HTR-8/SVneo (cell line): Measurements from ENCODE around the gene MAL.

Experiments
- DNase-seq: peaks from one replicate; pipeline ENCODE4 v3.0.0; 2011; ENCODE audit warnings: low spot score, mixed read lengths; ENCODE audit not compliant: insufficient read length
- FAIRE-seq: peaks from 2 replicates; lab custom pipeline; 2011; peaks lifted over from hg19 to GRCh38; lab: Jason Lieb, UNC

The MAL gene

DNA sequence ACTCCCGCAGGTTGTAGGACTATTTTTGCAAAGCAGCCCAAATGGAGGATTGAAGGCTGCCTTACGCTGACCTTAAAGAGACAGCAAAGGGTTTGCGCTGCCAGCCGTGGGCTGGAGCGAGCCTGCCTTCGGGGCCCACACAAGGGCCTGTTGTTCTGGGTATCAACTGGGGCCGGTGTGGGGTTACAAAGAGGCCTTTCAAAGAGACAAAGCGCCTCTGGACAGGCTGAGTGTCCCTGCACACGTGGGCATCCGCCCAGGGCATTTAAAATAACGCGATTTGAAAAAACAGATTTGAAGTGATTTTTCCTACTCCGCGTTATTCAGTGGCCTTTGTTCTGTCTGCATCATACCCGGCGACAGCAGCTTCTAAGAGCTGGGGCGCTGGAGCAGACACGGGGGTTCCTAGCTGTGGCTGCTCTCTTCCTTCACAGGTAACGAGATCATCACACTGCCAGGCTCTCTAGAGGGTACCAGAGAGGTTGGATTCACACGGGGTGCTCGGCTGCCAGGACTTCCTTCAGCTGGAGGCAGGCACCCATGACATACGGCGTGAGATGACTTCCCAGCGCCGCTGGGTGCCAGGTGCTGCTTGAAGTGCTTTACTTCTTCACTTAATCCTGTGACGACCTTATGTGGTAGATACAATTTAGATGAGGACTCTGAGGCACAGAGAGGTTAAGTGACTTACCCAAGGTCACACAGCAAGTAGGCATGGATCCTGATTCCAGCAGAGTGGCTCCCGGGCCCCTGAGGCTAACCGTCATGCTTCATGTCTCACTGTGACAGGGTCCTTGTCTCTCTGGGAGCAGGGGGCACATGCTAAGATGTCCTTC is 32.2 kb downstream of the MAL start:
- FAIRE-seq (no peak), DNase-seq (no peak)

GRCh38 chr2:95058466-95058988 is 33.0 kb downstream of the MAL start:
- FAIRE-seq: no peak

GRCh38 chr2:95058989-95059641 is 33.6 kb downstream of the MAL start:
- FAIRE-seq (no peak), DNase-seq (no peak)

More at GRCh38 chr2:95058466-95058988, 33.0 kb downstream of the MAL start:
- no peak for DNase-seq

GRCh38 chr2:95059656-95060370 is 34.3 kb downstream of the MAL start:
- DNase-seq: no peak
- no peak for FAIRE-seq

GRCh38 chr2:95060446-95061118 is 35.1 kb downstream of the MAL start:
- DNase-seq (no peak), FAIRE-seq (no peak)

DNA sequence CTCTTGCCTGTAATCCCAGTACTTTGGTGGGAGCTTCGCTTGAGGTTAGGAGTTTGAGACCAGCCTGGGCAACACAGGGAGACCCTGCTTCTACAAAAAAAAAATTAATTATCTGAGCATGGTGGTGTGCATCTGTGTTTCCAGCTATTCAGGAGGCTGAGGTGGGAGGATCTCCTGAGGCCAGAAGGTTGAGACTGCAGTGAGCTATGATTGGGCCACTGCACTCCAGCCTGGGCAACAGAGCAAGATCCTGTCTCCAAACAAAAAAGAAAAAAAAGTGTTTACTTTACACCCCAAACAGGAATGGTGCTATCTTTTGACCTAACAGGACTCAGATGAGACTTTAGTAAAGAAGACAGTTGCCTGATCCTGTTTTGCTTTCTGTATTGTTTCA is 35.6 kb downstream of the MAL start:
- no peak for FAIRE-seq
- no peak for DNase-seq

DNA sequence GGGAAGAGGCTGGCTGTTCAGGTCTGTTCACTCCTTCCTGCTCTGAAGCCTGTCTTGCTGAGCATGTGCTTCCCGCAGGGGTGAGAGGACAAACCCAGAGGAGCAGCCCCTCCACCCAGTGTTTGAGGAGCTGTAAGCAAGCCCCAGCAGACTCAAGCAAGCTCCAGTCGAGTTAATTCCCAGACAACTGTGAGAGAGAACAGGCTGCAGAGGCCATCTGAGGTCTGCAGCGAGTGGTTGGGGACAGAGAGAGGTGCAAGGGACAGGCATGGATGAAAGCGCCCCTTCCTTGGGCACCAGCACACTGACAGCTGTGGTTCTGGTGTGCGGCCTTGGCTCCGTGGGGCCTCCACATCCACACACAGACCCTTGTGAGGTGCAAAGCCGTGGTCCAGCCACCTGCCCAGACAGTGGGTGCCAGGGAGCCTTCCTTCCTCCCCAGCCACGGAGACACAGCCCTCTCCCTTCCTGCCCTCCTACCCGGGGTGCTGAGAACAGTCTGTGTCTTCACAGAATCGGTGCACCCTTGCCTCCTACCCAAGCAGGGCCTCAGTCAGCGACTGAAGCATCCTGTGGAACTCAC is 36.2 kb downstream of the MAL start:
- FAIRE-seq: no peak
- DNase-seq: no peak

DNA sequence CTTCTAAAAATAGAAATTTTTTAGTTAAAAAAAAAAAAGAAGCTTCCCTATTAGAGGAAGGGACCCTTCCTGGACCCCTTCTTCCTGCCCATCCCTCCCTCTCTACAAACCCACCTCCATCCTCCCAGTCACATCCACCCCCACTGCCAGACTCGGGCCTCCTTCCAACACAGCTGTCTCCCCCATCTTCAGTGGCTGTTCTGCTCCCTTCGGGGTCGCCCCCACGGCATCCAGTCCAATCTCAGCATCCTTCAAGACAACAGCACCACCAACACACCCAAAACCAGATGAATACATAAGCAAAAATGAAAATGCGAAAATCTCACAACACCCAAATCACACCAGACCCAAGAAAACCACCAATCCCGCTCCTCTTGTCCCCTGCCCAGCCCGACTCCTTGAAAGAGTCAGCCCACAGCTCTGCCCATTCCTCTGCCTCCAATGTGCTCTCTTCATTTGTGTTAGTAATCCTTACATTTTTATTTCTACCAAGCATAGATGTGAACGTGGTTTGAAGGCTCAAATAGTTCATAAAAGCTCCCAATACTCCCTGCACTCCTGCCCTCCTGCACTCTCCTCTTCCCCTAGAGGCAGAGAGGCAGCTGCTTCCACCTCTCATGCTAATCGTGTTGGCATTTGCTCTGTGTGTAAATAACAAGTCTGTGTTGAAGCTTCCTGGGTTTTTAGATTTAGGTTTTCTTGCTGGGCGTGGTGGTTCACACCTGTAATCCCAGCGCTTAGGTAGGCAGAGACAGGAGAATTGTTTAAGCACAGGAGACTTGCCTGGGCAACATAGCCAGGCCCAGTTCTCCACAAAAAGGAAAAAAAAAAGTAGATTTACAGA is 37.0 kb downstream of the MAL start:
- FAIRE-seq: no peak
- no peak for DNase-seq

DNA sequence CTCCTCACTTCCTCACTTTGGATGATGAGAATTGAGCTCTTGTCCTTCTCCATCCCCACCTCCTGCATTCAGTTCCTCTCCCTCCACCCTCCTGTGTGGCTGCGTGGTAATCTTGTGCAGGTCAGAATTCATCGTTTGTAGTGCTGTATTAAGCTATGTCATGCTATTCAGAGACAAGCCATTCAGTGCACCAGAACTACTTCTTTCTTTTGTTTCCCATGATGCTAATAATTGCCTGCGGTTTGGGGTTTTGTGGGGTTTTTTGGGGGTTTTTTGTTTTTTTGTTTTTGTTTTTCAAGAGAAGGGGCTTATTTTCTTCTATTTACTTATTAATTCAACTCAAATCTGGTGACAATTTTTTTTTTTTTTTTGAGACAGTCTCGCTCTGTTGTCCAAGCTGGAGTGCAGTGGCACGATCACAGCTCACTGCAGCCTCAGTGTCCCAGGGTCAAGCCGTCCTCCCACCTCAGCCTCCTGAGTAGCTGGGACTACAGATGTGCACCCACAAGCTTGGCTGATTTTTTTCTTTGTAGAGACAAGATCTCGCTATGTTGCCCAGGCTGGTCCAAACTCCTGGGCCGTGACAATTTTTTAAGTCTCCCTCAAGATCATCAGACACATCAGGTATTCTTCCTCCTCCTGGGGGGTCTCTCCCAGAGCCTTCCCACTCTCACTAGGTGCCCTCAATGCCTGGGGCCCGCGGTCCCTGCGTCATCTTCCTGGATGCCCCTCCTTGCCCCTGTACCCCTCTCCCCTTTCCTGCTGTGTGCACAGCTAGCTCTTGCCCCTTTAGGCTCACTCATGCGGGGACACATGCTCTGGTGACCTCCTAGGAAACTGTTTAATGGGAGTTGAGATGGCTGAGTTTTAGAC is 37.8 kb downstream of the MAL start:
- FAIRE-seq (no peak), DNase-seq (no peak)

- no peak for DNase-seq
- no peak for FAIRE-seq
Measured at GRCh38 chr2:95068256-95068655, 42.7 kb downstream of the MAL start.

- FAIRE-seq: peak; percentile 48
Measured at GRCh38 chr2:95069465-95069864, 44.0 kb downstream of the MAL start.

DNA sequence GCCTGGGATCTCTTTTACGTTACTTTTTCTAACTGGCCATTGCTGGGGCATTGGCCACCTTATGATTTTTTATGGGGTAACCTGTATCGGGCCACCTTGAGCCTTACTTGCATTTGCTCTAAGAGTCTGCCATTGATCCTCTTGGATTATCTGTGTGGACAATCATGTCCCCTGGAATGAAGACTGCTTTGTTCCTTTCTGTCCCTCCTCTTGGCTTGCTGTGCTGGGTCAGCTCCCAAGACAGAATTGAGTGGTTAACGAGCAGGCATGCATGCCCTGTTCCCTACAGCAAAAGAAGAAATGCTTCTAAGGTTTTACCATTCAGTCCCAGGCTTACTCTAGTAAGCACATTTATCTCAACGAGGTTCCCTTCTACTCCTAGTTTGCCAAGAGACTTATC is 46.3 kb downstream of the MAL start:
- DNase-seq (no peak), FAIRE-seq (no peak)

More at GRCh38 chr2:95069465-95069864, 44.0 kb downstream of the MAL start:
- DNase-seq: no peak

DNA sequence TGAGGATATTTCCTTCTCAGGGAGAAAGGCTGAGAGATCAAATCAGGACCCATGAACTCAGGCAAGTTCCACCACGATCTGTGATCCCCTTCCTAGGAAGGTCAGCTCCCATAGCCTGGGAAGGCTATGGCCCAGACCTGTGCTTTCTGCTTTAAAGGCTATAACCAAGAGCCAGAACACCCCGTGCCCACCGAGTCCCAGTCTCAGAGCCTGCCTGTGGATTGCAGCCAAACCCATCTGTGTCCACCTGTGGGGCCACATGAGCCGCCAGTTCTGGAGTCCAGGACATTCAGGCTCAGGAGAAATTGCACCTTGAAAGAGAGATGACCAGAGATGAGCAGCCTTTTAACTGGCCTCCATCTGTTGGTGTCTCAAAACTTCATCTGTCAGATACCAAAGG is 46.9 kb downstream of the MAL start:
- FAIRE-seq (no peak), DNase-seq (no peak)

- FAIRE-seq: no peak
Measured at GRCh38 chr2:95073856-95074662, 48.6 kb downstream of the MAL start.

DNA sequence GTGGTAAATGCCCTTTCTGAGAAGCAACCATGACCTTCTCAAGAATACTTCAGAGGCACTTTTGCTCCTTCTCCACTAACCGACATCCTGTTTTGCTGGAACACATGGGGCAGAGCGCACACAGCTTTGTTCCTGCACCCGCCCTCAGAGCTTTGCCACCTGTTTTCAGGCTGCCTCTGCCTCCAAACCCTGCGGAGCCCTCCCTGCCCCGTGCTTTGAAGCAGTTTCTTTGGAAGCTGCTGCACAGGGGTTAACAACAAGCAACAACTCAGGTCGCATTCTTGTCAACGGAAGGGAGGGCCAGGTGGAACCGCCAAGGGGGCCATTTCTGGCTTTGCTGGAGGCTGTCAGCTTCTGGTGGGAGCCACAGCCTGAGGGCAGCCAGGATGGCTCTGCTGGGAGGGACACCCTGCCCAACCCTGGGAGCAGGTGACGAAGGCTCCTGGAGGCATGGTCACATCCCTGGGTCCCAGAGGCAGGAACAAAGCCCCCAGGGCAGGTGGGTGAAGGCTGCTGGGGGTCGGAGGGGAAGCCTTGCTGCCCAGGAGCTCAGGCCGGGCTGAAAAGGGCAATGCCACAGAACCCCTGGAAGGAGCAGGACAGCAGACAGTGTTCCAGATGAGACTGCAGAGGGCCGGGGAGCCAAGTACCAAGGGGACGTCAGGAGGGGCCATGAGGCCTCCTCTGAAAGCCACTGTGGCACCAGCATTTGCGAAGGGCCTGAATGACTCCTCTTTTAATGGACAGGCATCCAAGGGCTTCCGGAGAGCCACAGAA is 49.3 kb downstream of the MAL start:
- DNase-seq: no peak
- no peak for FAIRE-seq

More at GRCh38 chr2:95073856-95074662, 48.6 kb downstream of the MAL start:
- no peak for DNase-seq

DNA sequence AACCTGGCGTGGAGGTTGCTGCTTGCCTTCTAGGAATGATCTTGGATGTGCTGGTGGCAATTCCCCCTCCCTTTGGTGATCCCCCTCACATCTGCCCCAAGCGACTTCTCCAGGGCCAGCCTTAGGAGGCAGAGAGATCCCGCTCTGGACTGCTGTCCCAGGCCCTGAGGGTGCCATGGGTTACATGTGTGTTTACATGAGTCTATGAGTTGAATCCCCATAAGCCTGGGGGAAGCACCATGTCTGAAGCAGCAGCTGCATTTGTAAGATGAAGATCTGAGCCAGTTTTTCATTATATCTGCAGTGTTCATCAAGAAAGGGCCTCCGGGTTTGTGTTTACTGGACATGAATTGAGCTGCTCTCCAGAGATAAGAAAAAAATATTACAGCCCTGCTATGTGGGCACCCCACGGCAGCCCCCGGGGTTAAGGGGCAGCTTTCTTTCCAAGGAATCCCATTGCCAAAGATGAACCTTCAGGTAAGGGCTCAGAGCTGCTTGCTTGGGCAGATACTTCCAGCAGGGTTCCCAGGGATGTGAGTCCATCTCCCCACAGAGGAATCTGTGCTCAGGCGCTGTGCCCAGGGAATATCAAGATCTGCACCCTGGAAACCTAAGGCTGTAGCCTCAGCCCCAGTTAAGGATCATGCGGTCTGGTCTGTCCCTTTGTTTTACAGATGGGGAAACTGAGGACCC is 50.1 kb downstream of the MAL start:
- FAIRE-seq: no peak
- no peak for DNase-seq
